ENCODE results near the gene EXOC6. TPM values are rescaled to one million over a fixed set of nuclear protein-coding genes. Genes with fewer than 3 reads are reported as not detected.
A peak's percentile ranks its signal among the peaks of the same experiment; 100 is the strongest.

Gene EXOC6
- total and polyA plus RNA-seq, 2 of the 13 experiments (the other 11 are each of a cell fraction or from before 2014, with no cell fraction given): 22.2 to 29.2 TPM

DNA sequence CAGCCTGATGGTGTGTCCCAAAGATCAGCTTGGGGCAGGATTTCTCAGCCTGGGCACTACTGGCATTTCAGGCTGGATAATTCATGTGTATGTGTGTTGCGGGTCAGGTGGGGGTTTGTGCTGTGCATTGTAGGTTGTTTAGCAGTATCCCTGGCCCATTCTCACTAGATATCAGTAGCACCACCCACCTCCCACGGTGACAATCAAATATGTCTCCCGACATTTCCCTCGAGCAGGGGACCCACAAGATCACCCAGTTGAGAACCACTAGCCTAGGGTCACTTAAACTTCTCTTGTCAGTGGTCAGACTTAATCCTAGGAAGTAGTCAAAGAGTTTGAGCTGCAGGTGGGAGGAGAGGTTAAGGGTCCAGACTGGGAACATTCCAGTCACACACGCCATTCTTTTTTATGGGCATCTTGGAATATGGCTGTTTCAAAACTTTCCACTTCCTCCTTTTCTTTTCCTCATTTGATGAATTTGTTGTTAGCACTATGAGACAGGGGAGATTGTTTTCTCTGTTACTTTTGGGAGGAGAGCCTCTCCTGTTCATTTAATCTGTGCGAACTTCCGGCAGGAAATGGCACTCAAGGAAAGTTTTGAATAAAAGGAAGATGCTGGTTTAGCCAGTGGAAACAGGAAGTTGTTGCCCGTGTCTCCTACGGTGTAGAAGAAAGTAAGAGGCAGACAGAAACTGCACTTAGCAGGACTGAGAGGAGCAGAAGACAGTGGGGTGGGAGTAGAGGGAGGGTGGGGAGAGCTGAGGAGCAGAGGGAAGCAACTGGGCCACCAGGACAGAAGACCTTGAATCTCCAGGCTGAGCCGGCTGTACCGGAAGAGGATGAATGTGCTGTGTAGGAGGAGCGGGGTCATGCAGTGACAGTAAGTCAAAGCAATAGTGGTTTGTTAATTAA is 17.6 kb upstream of the EXOC6 start:
- no peak for TF ChIP-seq ARID2 (CRISPR knock-in tag; IDR thresholded peaks at IDR 0.05; ENCODE audit: borderline replicate concordance)
- no peak for TF ChIP-seq FOSL1 (CRISPR knock-in tag; IDR thresholded peaks at IDR 0.05; ENCODE audit: borderline replicate concordance)
- TF ChIP-seq NFIB (CRISPR knock-in tag; IDR thresholded peaks at IDR 0.05; ENCODE audit: borderline replicate concordance): no peak
- TF ChIP-seq, protein P1, sequence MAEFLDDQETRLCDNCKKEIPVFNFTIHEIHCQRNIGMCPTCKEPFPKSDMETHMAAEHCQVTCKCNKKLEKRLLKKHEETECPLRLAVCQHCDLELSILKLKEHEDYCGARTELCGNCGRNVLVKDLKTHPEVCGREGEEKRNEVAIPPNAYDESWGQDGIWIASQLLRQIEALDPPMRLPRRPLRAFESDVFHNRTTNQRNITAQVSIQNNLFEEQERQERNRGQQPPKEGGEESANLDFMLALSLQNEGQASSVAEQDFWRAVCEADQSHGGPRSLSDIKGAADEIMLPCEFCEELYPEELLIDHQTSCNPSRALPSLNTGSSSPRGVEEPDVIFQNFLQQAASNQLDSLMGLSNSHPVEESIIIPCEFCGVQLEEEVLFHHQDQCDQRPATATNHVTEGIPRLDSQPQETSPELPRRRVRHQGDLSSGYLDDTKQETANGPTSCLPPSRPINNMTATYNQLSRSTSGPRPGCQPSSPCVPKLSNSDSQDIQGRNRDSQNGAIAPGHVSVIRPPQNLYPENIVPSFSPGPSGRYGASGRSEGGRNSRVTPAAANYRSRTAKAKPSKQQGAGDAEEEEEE (CRISPR knock-in tag; IDR thresholded peaks at IDR 0.05; ENCODE audit: borderline replicate concordance): no peak
- TF ChIP-seq, protein P2, sequence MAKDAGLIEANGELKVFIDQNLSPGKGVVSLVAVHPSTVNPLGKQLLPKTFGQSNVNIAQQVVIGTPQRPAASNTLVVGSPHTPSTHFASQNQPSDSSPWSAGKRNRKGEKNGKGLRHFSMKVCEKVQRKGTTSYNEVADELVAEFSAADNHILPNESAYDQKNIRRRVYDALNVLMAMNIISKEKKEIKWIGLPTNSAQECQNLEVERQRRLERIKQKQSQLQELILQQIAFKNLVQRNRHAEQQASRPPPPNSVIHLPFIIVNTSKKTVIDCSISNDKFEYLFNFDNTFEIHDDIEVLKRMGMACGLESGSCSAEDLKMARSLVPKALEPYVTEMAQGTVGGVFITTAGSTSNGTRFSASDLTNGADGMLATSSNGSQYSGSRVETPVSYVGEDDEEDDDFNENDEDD (CRISPR knock-in tag; IDR thresholded peaks at IDR 0.05; ENCODE audit: borderline replicate concordance): no peak
- no peak for TF ChIP-seq ELF3 (CRISPR knock-in tag; IDR thresholded peaks at IDR 0.05)
- TF ChIP-seq POGZ (CRISPR knock-in tag; IDR thresholded peaks at IDR 0.05): no peak
- TF ChIP-seq ZNF160 (CRISPR knock-in tag; IDR thresholded peaks at IDR 0.05): no peak
- no peak for TF ChIP-seq TCF12 (IDR thresholded peaks at IDR 0.05)
- no peak for TF ChIP-seq TCF12 (CRISPR knock-in tag; IDR thresholded peaks at IDR 0.05)
- TF ChIP-seq SMARCE1 (IDR thresholded peaks at IDR 0.05; ENCODE audit: borderline replicate concordance): no peak
- no peak for TF ChIP-seq ZFP36L1 (CRISPR knock-in tag; IDR thresholded peaks at IDR 0.05)
- no peak for TF ChIP-seq XBP1 (CRISPR knock-in tag; IDR thresholded peaks at IDR 0.05)
- TF ChIP-seq, protein P3, sequence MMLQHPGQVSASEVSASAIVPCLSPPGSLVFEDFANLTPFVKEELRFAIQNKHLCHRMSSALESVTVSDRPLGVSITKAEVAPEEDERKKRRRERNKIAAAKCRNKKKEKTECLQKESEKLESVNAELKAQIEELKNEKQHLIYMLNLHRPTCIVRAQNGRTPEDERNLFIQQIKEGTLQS (CRISPR knock-in tag; IDR thresholded peaks at IDR 0.05): no peak
- no peak for TF ChIP-seq SATB2 (CRISPR knock-in tag; IDR thresholded peaks at IDR 0.05)
- TF ChIP-seq HMGA1 (CRISPR knock-in tag; conservative IDR thresholded peaks at IDR 0.05): no peak
- TF ChIP-seq, protein P4, sequence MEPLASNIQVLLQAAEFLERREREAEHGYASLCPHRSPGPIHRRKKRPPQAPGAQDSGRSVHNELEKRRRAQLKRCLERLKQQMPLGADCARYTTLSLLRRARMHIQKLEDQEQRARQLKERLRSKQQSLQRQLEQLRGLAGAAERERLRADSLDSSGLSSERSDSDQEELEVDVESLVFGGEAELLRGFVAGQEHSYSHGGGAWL (CRISPR knock-in tag; IDR thresholded peaks at IDR 0.05): no peak
- no peak for TF ChIP-seq ZNF605 (CRISPR knock-in tag; IDR thresholded peaks at IDR 0.05)
- Histone ChIP-seq H3K4me2 (ENCODE audit: low read depth, low read length) (peak overlapping the region; percentile 19; the same call in 1 of the 2 replicates), H3K9me3 (ENCODE audit: low read length) (no peaks in the 10 kb centered on the region), H3K79me2 (ENCODE audit: insufficient read depth, low read length) (no peaks in the 10 kb centered on the region), H3K4me3 (replicated peaks in 1 of 3; ENCODE audit: insufficient read depth in 1 of 3, low read depth in 2 of 3, low read length in 3 of 3) (no peak overlapping the region), H4K20me1 (ENCODE audit: insufficient read depth, low read length) (no peaks in the 10 kb centered on the region), H3K9ac (ENCODE audit: insufficient read depth, low read depth, low read length) (no peak overlapping the region), H2AFZ (ENCODE audit: low read length) (no peak overlapping the region), H3K27ac (ENCODE audit: extremely low read length, insufficient read depth, low read length) (no peak overlapping the region), H3K27me3 (ENCODE audit: control insufficient read depth in 1 of 2, insufficient read depth in 2 of 2, low read length in 2 of 2) (peaks cover 0 to 2% of the 10 kb centered on the region in 2 experiments; a peak in 2 of 5 replicates), H3K4me1 (ENCODE audit: insufficient read depth, low read length) (peaks cover 8% of the 10 kb centered on the region; the same call in 1 of the 2 replicates), H3K36me3 (replicated peaks in 1 of 2; ENCODE audit: control insufficient read depth in 1 of 2, insufficient read depth in 2 of 2, low read length in 2 of 2) (no peaks in the 10 kb centered on the region)
- 75% methylated on average over 11 of the region's 12 CpGs for WGBS (ENCODE audit: low lambda C conversion rate)
- CTCF ChIA-PET (ENCODE audit: low intra/inter-chr PET ratio, low total read pairs): no interaction called here
- BruUV-seq (replicated peaks): no TSS peak
- intact Hi-C loops (cut with micrococcal nuclease; ENCODE audit: unreplicated experiment) (no loop called here), in situ Hi-C loops (cut with HindIII; ENCODE audit: extremely low pct_ligation_motif_present, low pct_unique_long_range_greater_than_20kb) (no loop called here)
- ATAC-seq (no peak), DNase-seq (ENCODE audit: low spot score) (no peak), FAIRE-seq (no peak)
- POLR2A ChIA-PET: no interaction called here
